Body of pancreas (tissue), 4 donors: ENCODE measurements around the gene KCNMB2. TPM values are rescaled to one million over a fixed set of nuclear protein-coding genes. Genes with fewer than 3 reads are reported as not detected.

Experiments used
- ATAC-seq: fragments of 150-250 bp; one replicate; pipeline ENCODE4 v1.9.1; 2016
- DNase-seq, 4 donors: peaks; one replicate each; pipeline ENCODE4 v3.0.0-alpha.2; 2019
- H3K27ac ChIP-seq, 4 donors: fragments of 200-600 bp; sonication (generic); 1 replicate in 3 of 4; 2 replicates in 1 of 4; pipeline versions ENCODE4 v1.5.1 to v1.6.1; 2016 to 2019; ENCODE audit warnings: mild to moderate bottlenecking in 1 of 4, mixed read lengths in 1 of 4, moderate library complexity in 1 of 4
- H3K27me3 ChIP-seq, 2 donors: fragments of 200-600 bp; sonication (generic); one replicate each; pipeline ENCODE4 v1.6.0; 2016; ENCODE audit warnings: mild to moderate bottlenecking in 1 of 2
- H3K36me3 ChIP-seq, 2 donors: fragments of 200-600 bp; sonication (generic); replicated peaks in 1 of 2; 2 replicates each; pipeline ENCODE4 v1.5.1; 2016; ENCODE audit warnings: low read depth in 2 of 2; ENCODE audit not compliant: insufficient read depth in 1 of 2
- H3K4me1 ChIP-seq: fragments of 200-600 bp; sonication (generic); one replicate; pipeline ENCODE4 v1.6.0; 2016
- H3K4me3 ChIP-seq, 2 donors: fragments of 200-600 bp; sonication (generic); 1 replicate in 1 of 2; 2 replicates in 1 of 2; pipeline ENCODE4 v1.5.1; 2016 to 2019
- H3K9me3 ChIP-seq, 3 donors: fragments of 200-600 bp; sonication (generic); 1 replicate in 2 of 3; 2 replicates in 1 of 3; pipeline ENCODE4 v1.5.1; 2016
- POLR2A ChIP-seq, 3 donors: fragments of 450-650 bp; IDR thresholded peaks; one replicate each; pipeline ENCODE4 v1.6.1; 2016; ENCODE audit warnings: antibody characterized with exemption in 3 of 3, mild to moderate bottlenecking in 2 of 3
- WGBS, 2 donors: methylation state at CpG; one replicate each; pipeline ENCODE4 v1.1.5; 2017; 5-methylcytosine and 5-hydroxymethylcytosine counted together
- intact Hi-C: fragments of 100-400 bp; cut with DNase I; formaldehyde crosslinking; loops from one replicate; pipeline ENCODE4 v1.15.1; 2023
- total RNA-seq, 2 donors: library from RNA; depleted of rRNA; stranded (reverse); fragments of >200 nt; gene quantifications; one replicate each; pipeline ENCODE4 v1.1.0, GENCODE V29; 2016
- TF ChIP-seq, protein P1 (sequence below), 7 experiments: fragments of 450-650 bp in 4 of 7; fragments of 200-600 bp in 3 of 7; sonication (generic) in 3 of 7; IDR thresholded peaks; one replicate each; pipeline ENCODE4 v1.5.1; 2016 to 2019; ENCODE audit warnings: antibody characterized with exemption in 7 of 7

Gene KCNMB2
- total RNA-seq, 2 donors from 2014 or later = 2.3 TPM; not detected in 1

DNA sequence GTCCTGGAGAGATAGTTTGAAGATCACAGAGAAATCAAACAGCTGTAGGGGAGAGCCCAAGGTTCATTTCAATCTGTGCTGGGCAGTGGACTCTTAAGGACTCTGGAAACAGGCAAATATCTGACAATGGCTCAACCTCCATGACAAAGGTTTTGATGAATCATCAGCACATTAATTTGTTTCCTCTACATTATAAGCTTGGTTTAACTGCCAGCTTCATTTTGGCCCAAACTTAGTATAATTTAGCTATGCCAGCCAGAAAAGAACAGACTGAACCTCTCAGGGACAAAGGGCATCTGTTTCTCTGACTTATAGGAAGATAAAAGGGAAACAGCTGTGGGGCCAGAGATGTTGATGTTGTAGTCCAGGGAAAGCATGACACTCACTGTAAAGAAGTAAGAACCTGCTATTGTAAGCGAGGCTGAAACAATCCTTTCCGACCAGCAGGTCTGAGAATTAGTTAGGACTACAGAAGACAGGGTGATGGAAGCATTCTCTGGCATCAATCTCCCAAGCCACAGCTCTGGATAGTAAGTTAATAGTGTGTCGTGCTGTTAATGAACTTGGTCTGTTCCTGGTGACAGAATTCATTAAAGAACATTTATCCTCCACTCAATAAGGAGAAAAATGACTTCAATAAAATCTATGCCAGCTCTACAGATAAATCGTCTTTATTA, 110.1 kb downstream of the KCNMB2 start:
- intact Hi-C loops = no loop called here
- no peak overlapping the region for H3K4me3 ChIP-seq
- ATAC-seq (no peak), DNase-seq (no peak)
- no peaks in the 10 kb centered on the region for H3K36me3 ChIP-seq
- H3K27me3 ChIP-seq = no peaks in the 10 kb centered on the region
- WGBS, 2 donors = 43 to 48% methylated on average over 4 of the region's 4 CpGs
- no peaks in the 10 kb centered on the region for H3K9me3 ChIP-seq
- TF ChIP-seq, protein P1, sequence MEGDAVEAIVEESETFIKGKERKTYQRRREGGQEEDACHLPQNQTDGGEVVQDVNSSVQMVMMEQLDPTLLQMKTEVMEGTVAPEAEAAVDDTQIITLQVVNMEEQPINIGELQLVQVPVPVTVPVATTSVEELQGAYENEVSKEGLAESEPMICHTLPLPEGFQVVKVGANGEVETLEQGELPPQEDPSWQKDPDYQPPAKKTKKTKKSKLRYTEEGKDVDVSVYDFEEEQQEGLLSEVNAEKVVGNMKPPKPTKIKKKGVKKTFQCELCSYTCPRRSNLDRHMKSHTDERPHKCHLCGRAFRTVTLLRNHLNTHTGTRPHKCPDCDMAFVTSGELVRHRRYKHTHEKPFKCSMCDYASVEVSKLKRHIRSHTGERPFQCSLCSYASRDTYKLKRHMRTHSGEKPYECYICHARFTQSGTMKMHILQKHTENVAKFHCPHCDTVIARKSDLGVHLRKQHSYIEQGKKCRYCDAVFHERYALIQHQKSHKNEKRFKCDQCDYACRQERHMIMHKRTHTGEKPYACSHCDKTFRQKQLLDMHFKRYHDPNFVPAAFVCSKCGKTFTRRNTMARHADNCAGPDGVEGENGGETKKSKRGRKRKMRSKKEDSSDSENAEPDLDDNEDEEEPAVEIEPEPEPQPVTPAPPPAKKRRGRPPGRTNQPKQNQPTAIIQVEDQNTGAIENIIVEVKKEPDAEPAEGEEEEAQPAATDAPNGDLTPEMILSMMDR (IDR thresholded peaks at IDR 0.05) = no peak
- TF ChIP-seq POLR2A (IDR thresholded peaks at IDR 0.05) = no peak
- no peaks in the 10 kb centered on the region for H3K4me1 ChIP-seq
- no peak overlapping the region for H3K27ac ChIP-seq

DNA sequence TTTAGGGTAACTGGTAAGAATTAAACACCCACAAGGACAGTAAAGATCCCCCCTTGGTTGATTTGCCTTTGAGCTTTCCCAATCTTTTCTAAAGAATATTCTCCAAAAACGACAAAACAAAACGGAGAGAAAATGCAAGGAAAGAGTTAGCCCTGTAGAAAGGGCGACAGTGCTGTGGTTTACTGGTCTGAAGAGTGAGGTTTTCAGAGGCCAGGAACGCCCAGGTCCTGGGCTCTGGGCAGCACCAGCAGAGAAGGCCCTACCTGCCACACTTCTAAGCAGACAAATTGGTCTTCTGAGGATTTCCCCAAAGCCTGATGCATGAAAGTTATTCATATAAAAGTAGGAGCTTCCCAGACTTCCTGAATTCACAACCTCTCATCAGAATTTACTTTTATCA, 119.3 kb downstream of the KCNMB2 start:
- 69 to 70% methylated on average over 4 of the region's 4 CpGs for WGBS, 2 donors
- Histone ChIP-seq H3K27ac (no peak overlapping the region), H3K36me3 (no peaks in the 10 kb centered on the region), H3K4me1 (no peaks in the 10 kb centered on the region), H3K9me3 (no peaks in the 10 kb centered on the region), H3K27me3 (no peaks in the 10 kb centered on the region), H3K4me3 (no peak overlapping the region)
- TF ChIP-seq, protein P1 (IDR thresholded peaks at IDR 0.05) = no peak
- no peak for TF ChIP-seq POLR2A (IDR thresholded peaks at IDR 0.05)
- ATAC-seq = no peak
- DNase-seq = no peak
- intact Hi-C loops = no loop called here

DNA sequence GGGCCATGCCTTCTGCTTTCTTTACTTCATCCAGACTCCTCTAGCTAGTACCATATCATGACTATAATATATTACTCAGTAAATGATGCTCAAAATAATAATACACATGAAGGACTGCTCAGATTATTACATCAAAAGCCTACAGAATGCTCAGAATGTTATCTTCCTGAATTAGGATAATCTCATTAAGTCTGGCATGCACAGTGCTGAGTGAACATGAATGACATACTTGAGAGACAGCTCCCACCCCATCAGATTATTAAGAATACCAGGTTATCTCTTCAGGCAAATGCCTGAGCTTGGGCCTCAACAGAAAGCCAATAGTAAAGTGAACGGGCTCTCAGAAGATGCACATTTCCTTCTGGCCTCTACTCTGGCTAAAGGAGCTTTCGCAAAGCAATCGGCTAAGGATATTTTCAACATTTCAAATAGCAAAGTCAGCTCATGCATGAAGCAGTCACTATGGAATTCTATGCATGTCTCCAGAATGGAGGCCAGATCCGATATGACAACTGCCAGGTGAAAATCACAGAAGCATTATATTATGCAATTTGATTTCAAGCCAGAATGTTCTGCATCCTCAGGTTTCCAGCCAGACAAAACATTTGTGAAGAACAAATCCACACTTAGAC, 122.6 kb downstream of the KCNMB2 start:
- no peak for DNase-seq
- 67 to 73% methylated on average over 4 of the region's 4 CpGs for WGBS, 2 donors
- TF ChIP-seq, protein P1 (IDR thresholded peaks at IDR 0.05) = no peak
- TF ChIP-seq POLR2A (IDR thresholded peaks at IDR 0.05) = no peak
- ATAC-seq = no peak
- Histone ChIP-seq H3K4me1 (no peaks in the 10 kb centered on the region), H3K36me3 (no peaks in the 10 kb centered on the region), H3K27me3 (no peaks in the 10 kb centered on the region), H3K9me3 (no peaks in the 10 kb centered on the region), H3K27ac (no peak overlapping the region), H3K4me3 (no peak overlapping the region)
- intact Hi-C loops = no loop called here

DNA sequence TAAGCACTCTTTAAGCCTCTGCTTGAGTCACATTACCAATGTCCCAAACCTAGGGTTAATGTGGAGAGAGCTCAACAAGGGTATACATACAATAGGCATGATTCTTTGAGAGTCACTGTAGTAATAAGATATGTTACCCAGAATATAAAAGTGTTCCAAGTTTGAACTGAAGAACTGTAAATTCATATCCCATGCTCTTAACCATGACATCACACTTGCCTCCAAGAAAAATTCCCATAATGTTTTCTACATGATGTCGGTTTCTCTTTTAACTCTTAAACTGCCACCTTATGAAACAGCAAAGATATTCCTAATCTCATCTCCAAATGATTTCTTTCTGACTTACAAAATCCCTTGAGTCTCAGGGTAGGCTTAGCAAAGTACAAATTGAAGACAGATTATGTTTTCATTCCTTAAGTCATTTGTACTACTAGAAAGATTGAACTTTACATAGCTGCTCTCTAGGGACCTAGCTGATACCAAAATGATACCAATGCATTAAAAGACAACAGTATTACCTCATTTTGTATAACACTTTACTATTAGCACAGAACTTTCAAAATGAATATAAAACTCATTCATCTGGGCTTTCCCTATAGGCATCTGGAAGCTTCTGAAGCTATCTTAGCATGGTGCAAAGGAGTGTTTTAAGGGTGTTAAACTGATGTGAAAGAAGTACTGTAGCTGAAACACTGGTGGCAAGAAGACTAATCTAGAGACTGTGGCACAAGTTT, 127.1 kb downstream of the KCNMB2 start:
- no peaks in the 10 kb centered on the region for H3K36me3 ChIP-seq
- ATAC-seq (no peak), DNase-seq (no peak)
- H3K4me1 ChIP-seq = no peaks in the 10 kb centered on the region
- no peaks in the 10 kb centered on the region for H3K9me3 ChIP-seq
- H3K27me3 ChIP-seq = no peaks in the 10 kb centered on the region
- TF ChIP-seq POLR2A (IDR thresholded peaks at IDR 0.05) = no peak
- TF ChIP-seq, protein P1 (IDR thresholded peaks at IDR 0.05) = no peak
- 66 to 73% methylated on average over 1 of the region's 1 CpG for WGBS, 2 donors
- H3K4me3 ChIP-seq = no peak overlapping the region
- intact Hi-C loops = no loop called here
- no peak overlapping the region for H3K27ac ChIP-seq
